Small intestine (tissue), 16 donors: Measurements from ENCODE around the gene TPM2. TPM values are rescaled to one million over a fixed set of nuclear protein-coding genes. Genes with fewer than 3 reads are reported as not detected.

Experiments used
- DNase-seq, 2 donors: peaks; one replicate each; pipeline versions ENCODE4 v3.0.0 to v3.0.0-alpha.2; 2013
- FAIRE-seq: peaks from 2 replicates; lab custom pipeline; 2012; peaks lifted over from hg19 to GRCh38; lab: Jason Lieb, UNC
- H3K27ac ChIP-seq, 3 donors: one replicate each; pipeline ENCODE4 v1.5.1; 2013; ENCODE audit warnings: low read length in 2 of 3, mild to moderate bottlenecking in 2 of 3, control low read depth in 1 of 3, inconsistent platforms in 1 of 3, low read depth in 1 of 3, moderate library complexity in 1 of 3
- H3K27me3 ChIP-seq, 3 donors: one replicate each; pipeline ENCODE4 v1.6.1; 2013; ENCODE audit warnings: low read length in 3 of 3, inconsistent platforms in 1 of 3; ENCODE audit not compliant: control insufficient read depth in 3 of 3, insufficient read depth in 3 of 3
- H3K36me3 ChIP-seq, 3 donors: one replicate each; pipeline ENCODE4 v1.6.1; 2013; ENCODE audit warnings: low read length in 3 of 3, inconsistent platforms in 1 of 3, low read depth in 1 of 3, mild to moderate bottlenecking in 1 of 3, moderate library complexity in 1 of 3; ENCODE audit not compliant: control insufficient read depth in 3 of 3, insufficient read depth in 2 of 3
- H3K4me1 ChIP-seq, 3 donors: one replicate each; pipeline ENCODE4 v1.6.1; 2013; ENCODE audit warnings: low read length in 2 of 3, inconsistent platforms in 1 of 3, low read depth in 1 of 3, mild to moderate bottlenecking in 1 of 3, moderate library complexity in 1 of 3; ENCODE audit not compliant: control insufficient read depth in 3 of 3, insufficient read depth in 2 of 3
- H3K4me3 ChIP-seq, 3 donors: one replicate each; pipeline ENCODE4 v1.5.1; 2013; ENCODE audit warnings: low read length in 3 of 3, control low read depth in 1 of 3, inconsistent platforms in 1 of 3, low read depth in 1 of 3, mild to moderate bottlenecking in 1 of 3, moderate library complexity in 1 of 3
- H3K9me3 ChIP-seq, 2 donors: one replicate each; pipeline ENCODE4 v1.6.1; 2013; ENCODE audit warnings: low read depth in 1 of 2, low read length in 1 of 2; ENCODE audit not compliant: control insufficient read depth in 2 of 2, insufficient read depth in 1 of 2
- WGBS, 3 donors: extraction: QIAGEN DNeasy Blood & Tissue Kit; methylation state at CpG; one replicate each; pipeline ENCODE4 v1.1.7; 2013; 5-methylcytosine and 5-hydroxymethylcytosine counted together
- long read RNA-seq, 10 donors: transcript quantifications; one replicate each; lab custom pipeline, GENCODE V29; 2026
- polyA plus RNA-seq, 4 donors: library from polyadenylated mRNA; stranded (reverse) in 3 of 4; unstranded in 1 of 4; fragments of 200-250 nt in 3 of 4; fragments of 120-200 nt in 1 of 4; gene quantifications; one replicate each; pipeline versions ENCODE4 v1.2.1 to v1.2.3, GENCODE V29; 2013
- donor health status: healthy with polysubstance abuse.
- donor health status: control.
- donor health status: control.
- donor health status: Bipolar disorder and iron deficiency.
- donor health status: healthy.

TPM2 gene
- polyA plus RNA-seq, result 100 to 1,000 TPM in 1 of 4 donors, 10 to 100 TPM in 3; 23.0 to 253 (median 81.2) TPM
- long read RNA-seq, donor 1, transcript TPM2-203 (9 exons, 1,183 nt), result major isoform, 70 of 238 reads
- long read RNA-seq, donor 1, partial matches to known transcripts, result 153 of 238 reads
- long read RNA-seq, donor 1, other reads (novel, unspliced or antisense), result 9 of 238 reads
- long read RNA-seq, donor 2, transcript TPM2-203 (9 exons, 1,183 nt), result major isoform, 11 of 34 reads
- long read RNA-seq, donor 2, partial matches to known transcripts, result 23 of 34 reads
- long read RNA-seq, donor 2, other reads (novel, unspliced or antisense), result 0 of 34 reads
- long read RNA-seq, donor 3, transcript TPM2-203 (9 exons, 1,183 nt), result major isoform, 81 of 227 reads
- long read RNA-seq, donor 3, partial matches to known transcripts, result 134 of 227 reads
- long read RNA-seq, donor 3, other reads (novel, unspliced or antisense), result 9 of 227 reads
- long read RNA-seq, donor 4, partial matches to known transcripts, result 0 of 5 reads
- long read RNA-seq, donor 4, other reads (novel, unspliced or antisense), result 0 of 5 reads
- long read RNA-seq, donor 5, transcript TPM2-211 (9 exons, 1,392 nt), result minor isoform, 7 of 45 reads
- long read RNA-seq, donor 5, transcript TPM2-203 (9 exons, 1,183 nt), result major isoform, 16 of 45 reads
- long read RNA-seq, donor 5, partial matches to known transcripts, result 22 of 45 reads
- long read RNA-seq, donor 5, other reads (novel, unspliced or antisense), result 0 of 45 reads
- long read RNA-seq, donor 6, transcript TPM2-203 (9 exons, 1,183 nt), result major isoform, 70 of 225 reads
- long read RNA-seq, donor 6, partial matches to known transcripts, result 137 of 225 reads
- long read RNA-seq, donor 6, other reads (novel, unspliced or antisense), result 14 of 225 reads
- long read RNA-seq, donor 7, transcript TPM2-211 (9 exons, 1,392 nt), result major isoform, 85 of 447 reads
- long read RNA-seq, donor 7, transcript TPM2-203 (9 exons, 1,183 nt), result minor isoform, 19 of 447 reads
- long read RNA-seq, donor 7, transcript TPM2-212 (9 exons, 1,185 nt), result minor isoform, 7 of 447 reads
- long read RNA-seq, donor 7, partial matches to known transcripts, result 245 of 447 reads
- long read RNA-seq, donor 7, other reads (novel, unspliced or antisense), result 85 of 447 reads
- long read RNA-seq, donor 8, transcript TPM2-211 (9 exons, 1,392 nt), result major isoform, 108 of 282 reads
- long read RNA-seq, donor 8, partial matches to known transcripts, result 137 of 282 reads
- long read RNA-seq, donor 8, other reads (novel, unspliced or antisense), result 33 of 282 reads
- long read RNA-seq, donor 9, transcript TPM2-203 (9 exons, 1,183 nt), result major isoform, 27 of 86 reads
- long read RNA-seq, donor 9, partial matches to known transcripts, result 52 of 86 reads
- long read RNA-seq, donor 9, other reads (novel, unspliced or antisense), result 6 of 86 reads
- long read RNA-seq, donor 10, transcript TPM2-203 (9 exons, 1,183 nt), result major isoform, 191 of 603 reads
- long read RNA-seq, donor 10, transcript TPM2-201 (9 exons, 1,018 nt), result minor isoform, 6 of 603 reads
- long read RNA-seq, donor 10, partial matches to known transcripts, result 373 of 603 reads
- long read RNA-seq, donor 10, other reads (novel, unspliced or antisense), result 28 of 603 reads

DNA sequence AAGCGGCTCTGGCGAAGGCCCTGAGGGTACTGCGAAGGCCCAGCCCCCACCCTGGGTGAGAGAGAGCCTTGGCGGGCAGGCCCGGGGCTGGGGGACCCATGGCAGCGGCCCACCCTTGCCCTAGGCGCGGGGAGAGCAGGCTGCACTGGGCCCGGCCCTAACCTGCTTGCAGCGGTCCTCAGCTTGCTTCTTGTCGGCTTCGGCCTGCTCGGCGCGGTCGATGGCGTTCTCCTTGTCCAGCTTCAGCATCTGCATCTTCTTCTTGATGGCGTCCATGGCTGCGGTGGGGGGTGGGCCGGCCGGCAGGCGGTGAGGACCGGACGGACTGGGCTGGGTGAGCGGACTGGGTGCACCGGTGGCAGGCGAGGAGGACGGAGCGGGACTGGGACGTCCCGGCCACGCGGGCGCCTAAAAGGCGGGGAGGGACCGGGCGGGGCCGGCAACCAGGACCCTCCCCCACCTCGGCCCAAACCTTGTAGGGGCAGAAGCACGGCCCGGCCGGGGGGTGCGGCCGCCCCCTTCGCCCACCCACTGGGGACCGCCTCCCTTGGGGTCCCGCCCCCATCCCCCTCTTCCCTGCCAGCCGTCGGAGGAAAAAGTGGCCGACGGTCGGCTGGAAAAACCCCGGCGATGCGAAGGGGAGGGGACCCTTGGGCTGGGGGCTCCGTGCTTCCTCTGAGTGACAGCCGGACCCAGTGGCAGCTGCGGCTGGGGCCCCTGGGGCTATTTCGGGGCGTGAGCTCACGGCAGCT lies at the start of gene TPM2:
Gene TPM2, minus strand, starts transcription at position 384 of the 752 bp plus-strand sequence. Its CDS starts 108 bp downstream, at position 276.
- Histone ChIP-seq H3K4me1 (peaks cover 6 to 16% (median 8%) of the 10 kb centered on the region in 3 donors), H3K36me3 (peaks cover 0 to 26% (median 0%) of the 10 kb centered on the region in 3 donors), H3K27me3 (peaks cover 0 to 6% (median 0%) of the 10 kb centered on the region in 3 donors), H3K4me3 (peak within 1 kb of the TSS; percentile 58 to 85 (median 81)), H3K27ac (peak within 1 kb of the TSS in 2 of 3 donors; percentile 77 to 85), H3K9me3 (no peaks in the 10 kb centered on the region)
- FAIRE-seq (no peak), DNase-seq (peak in 1 of 2 donors; percentile 57)
- 30 to 55% (median 51%) methylated on average over 42 to 61 of the region's 61 CpGs for WGBS, 3 donors

DNA sequence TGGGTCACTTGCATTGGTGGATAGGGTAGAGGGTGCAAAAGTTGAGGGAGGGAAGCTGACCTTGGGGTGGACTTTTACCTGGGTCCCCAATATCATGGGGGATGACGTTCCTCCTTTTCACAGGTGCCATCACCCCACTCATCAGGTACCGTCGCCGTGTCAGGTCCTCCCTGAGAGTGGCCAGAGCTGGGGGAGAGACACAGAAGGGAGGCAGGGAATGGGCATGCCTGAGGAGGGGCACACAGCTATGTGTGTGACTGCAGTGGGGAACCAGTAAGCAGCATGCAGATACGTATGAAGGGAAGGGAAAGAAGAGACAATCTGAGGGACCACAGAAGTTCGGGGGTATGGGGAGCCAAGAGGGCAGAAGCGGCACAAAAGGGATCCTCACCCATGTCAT lies 49.2 kb upstream of the TPM2 start:
- Histone ChIP-seq H3K4me1 (peaks cover 0 to 2% (median 0%) of the 10 kb centered on the region in 3 donors), H3K27ac (no peak overlapping the region), H3K9me3 (no peaks in the 10 kb centered on the region), H3K27me3 (no peaks in the 10 kb centered on the region), H3K36me3 (peaks cover 28 to 79% (median 58%) of the 10 kb centered on the region in 3 donors), H3K4me3 (no peak overlapping the region)
- 81 to 89% (median 87%) methylated on average over 7 of the region's 7 CpGs for WGBS, 3 donors
- FAIRE-seq, result no peak
- DNase-seq, result no peak

DNA sequence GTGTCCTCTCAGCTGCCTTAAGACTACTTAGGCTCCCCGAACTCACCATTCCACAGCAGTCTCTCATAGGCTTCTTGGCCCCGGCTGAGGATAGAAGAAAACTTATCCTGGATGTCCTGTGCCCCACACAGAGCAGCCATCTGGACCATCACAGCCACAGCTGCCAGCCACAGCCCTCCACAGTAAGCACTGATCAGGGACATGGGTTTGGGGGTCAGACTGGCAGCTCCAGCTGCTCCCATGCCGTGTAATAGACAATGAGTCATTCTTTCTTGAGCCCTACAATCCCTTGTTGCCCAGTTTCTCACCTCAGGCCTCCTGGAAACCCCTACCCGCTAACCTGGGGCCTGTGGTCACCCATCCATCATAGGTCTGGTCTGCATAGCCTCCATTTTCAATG lies 48.5 kb upstream of the TPM2 start:
- Histone ChIP-seq H3K4me1 (peaks cover 0 to 8% (median 0%) of the 10 kb centered on the region in 3 donors), H3K4me3 (no peak overlapping the region), H3K27ac (no peak overlapping the region), H3K36me3 (peaks cover 22 to 76% (median 57%) of the 10 kb centered on the region in 3 donors), H3K9me3 (no peaks in the 10 kb centered on the region), H3K27me3 (no peaks in the 10 kb centered on the region)
- FAIRE-seq (no peak), DNase-seq (no peak)
- WGBS, 3 donors, result 84 to 87% (median 86%) methylated on average over 4 of the region's 4 CpGs

DNA sequence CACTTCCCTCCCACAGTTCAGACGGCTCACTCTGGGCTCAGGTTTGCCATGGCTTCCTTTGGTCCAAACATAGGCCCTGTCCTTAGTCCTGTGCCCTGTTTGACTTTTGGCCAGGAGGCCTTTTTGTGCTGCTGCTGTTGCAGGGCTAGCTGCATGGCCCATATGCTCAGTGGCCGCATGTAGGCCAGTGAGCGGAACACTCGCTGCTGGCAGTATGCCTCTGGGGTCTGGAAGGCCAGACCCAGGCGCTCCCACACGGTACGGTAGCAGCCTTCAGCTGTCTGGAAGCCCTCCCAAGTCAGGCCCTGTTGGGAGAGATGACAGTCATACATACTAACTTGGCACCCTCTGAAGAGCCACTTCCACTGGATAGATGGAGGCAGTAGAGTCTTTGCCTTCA lies 47.4 kb upstream of the TPM2 start:
- Histone ChIP-seq H3K27ac (no peak overlapping the region), H3K27me3 (no peaks in the 10 kb centered on the region), H3K36me3 (peaks cover 20 to 72% (median 52%) of the 10 kb centered on the region in 3 donors), H3K4me1 (peaks cover 0 to 8% (median 0%) of the 10 kb centered on the region in 3 donors), H3K4me3 (no peak overlapping the region), H3K9me3 (no peaks in the 10 kb centered on the region)
- DNase-seq (no peak), FAIRE-seq (no peak)
- WGBS, 3 donors, result 79 to 83% (median 82%) methylated on average over 7 of the region's 7 CpGs

DNA sequence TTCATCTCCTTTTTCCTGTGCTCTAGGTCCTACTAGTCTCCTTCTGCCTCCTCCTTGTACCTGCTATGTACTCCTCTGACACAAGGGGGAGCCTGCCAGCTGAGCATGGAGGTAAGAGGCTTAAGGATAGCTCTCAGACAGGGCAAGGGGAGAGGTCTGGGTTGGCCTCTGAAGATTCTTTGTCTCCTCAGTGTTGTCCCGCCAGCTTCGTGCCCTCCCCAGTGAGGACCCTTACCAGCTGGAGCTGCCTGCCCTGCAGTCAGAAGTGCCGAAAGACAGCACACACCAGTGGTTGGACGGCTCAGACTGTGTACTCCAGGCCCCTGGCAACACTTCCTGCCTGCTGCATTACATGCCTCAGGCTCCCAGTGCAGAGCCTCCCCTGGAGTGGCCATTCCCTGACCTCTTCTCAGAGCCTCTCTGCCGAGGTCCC lies 46.5 kb upstream of the TPM2 start:
- Histone ChIP-seq H3K9me3 (no peaks in the 10 kb centered on the region), H3K4me3 (no peak overlapping the region), H3K4me1 (peaks cover 0 to 8% (median 0%) of the 10 kb centered on the region in 3 donors), H3K27me3 (no peaks in the 10 kb centered on the region), H3K27ac (peak overlapping the region in 2 of 3 donors; percentile 2 to 28), H3K36me3 (peaks cover 17 to 63% (median 44%) of the 10 kb centered on the region in 3 donors)
- DNase-seq, result peak; percentile 84 to 87
- no peak for FAIRE-seq
- WGBS, 3 donors, result 19 to 40% (median 28%) methylated on average over 4 to 5 of the region's 5 CpGs

DNA sequence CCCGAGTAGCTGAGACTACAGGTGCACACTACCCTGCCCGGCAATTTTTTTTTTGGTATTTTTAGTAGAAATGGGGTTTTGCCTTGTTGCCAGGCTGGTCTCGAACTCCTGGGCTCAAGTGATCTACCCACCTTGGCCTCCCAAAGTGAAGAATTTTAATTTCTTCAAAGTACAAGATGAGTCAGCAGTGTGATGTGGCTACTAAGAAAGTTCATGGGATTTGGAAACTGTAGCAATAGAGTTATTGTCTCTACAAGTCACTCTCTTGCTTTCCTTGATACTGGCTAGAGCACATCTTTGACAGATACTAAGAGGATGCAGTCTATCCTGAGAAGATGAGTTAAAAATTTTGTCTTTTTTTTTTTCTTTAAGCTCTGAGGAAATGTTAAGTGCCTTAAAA lies 44.4 kb upstream of the TPM2 start:
- Histone ChIP-seq H3K27me3 (no peaks in the 10 kb centered on the region), H3K36me3 (peaks cover 11 to 44% (median 30%) of the 10 kb centered on the region in 3 donors), H3K4me1 (peaks cover 9 to 29% (median 11%) of the 10 kb centered on the region in 3 donors), H3K27ac (no peak overlapping the region), H3K9me3 (no peaks in the 10 kb centered on the region), H3K4me3 (no peak overlapping the region)
- no peak for DNase-seq
- no peak for FAIRE-seq
- 87 to 94% (median 94%) methylated on average over 3 of the region's 3 CpGs for WGBS, 3 donors
